ENCODE data around the gene SH3PXD2B.

Gene SH3PXD2B

GRCh38 chr5:172438319-172438668, 16.0 kb downstream of the SH3PXD2B start:
- no peak overlapping the region for H3K4me3 ChIP-seq (replicated peaks; ENCODE audit: low read depth, low read length)
- TF ChIP-seq, protein P1, sequence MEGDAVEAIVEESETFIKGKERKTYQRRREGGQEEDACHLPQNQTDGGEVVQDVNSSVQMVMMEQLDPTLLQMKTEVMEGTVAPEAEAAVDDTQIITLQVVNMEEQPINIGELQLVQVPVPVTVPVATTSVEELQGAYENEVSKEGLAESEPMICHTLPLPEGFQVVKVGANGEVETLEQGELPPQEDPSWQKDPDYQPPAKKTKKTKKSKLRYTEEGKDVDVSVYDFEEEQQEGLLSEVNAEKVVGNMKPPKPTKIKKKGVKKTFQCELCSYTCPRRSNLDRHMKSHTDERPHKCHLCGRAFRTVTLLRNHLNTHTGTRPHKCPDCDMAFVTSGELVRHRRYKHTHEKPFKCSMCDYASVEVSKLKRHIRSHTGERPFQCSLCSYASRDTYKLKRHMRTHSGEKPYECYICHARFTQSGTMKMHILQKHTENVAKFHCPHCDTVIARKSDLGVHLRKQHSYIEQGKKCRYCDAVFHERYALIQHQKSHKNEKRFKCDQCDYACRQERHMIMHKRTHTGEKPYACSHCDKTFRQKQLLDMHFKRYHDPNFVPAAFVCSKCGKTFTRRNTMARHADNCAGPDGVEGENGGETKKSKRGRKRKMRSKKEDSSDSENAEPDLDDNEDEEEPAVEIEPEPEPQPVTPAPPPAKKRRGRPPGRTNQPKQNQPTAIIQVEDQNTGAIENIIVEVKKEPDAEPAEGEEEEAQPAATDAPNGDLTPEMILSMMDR (IDR thresholded peaks at IDR 0.05; ENCODE audit: low read length, missing control alignments): no peak
- DNase-seq (ENCODE audit: low read depth): no peak

DNA sequence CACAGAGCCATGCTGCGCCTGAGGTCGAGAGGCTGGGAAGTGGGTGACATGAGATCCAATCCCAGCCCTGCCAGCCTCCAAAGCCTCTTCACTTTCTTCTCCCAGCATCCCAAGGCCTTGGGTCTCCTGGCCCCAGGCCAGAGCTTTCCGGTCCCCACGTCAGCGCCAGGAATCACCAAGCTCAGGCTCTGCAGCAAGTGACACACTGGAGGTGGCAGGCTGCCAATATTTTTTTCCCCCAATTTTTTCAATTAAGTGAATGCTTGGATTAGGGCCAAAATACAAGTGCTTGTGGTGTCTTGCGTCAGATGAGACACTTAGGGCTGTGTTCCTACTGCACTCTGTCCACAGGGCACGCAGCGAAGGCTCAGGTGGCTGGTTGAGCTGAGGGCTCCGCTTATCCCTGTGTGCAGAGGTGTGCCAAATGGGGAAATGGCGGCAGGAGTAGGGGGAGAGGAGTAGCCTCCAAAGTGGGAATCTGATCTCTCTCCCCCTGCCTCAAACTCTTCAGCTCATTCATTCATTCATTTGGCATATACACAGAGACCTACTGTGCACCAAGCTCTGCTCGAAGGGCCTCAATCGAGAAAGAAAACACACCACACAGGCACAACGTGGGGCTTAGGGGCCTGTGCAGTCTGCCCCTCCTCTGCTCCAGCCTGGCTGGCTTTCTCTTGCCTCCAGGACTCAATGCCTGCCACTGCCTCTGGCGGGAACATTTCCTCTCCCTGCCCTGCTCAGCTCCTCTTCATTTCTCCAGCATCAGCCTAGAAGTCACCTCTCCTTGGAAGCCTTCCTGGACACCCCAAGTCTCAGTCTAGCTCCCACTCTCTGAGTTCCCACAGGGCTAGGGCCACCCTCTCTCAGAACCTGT, 16.6 kb downstream of the SH3PXD2B start:
- H3K4me3 ChIP-seq (replicated peaks; ENCODE audit: low read depth, low read length): no peak overlapping the region
- TF ChIP-seq, protein P1 (IDR thresholded peaks at IDR 0.05; ENCODE audit: low read length, missing control alignments): no peak
- DNase-seq (ENCODE audit: low read depth): peak; percentile 97

- no peak overlapping the region for H3K4me3 ChIP-seq (replicated peaks; ENCODE audit: low read depth, low read length)
- no peak for DNase-seq (ENCODE audit: low read depth)
- TF ChIP-seq, protein P1 (IDR thresholded peaks at IDR 0.05; ENCODE audit: low read length, missing control alignments): no peak
Measured at GRCh38 chr5:172436879-172437369, 17.4 kb downstream of the SH3PXD2B start.

DNA sequence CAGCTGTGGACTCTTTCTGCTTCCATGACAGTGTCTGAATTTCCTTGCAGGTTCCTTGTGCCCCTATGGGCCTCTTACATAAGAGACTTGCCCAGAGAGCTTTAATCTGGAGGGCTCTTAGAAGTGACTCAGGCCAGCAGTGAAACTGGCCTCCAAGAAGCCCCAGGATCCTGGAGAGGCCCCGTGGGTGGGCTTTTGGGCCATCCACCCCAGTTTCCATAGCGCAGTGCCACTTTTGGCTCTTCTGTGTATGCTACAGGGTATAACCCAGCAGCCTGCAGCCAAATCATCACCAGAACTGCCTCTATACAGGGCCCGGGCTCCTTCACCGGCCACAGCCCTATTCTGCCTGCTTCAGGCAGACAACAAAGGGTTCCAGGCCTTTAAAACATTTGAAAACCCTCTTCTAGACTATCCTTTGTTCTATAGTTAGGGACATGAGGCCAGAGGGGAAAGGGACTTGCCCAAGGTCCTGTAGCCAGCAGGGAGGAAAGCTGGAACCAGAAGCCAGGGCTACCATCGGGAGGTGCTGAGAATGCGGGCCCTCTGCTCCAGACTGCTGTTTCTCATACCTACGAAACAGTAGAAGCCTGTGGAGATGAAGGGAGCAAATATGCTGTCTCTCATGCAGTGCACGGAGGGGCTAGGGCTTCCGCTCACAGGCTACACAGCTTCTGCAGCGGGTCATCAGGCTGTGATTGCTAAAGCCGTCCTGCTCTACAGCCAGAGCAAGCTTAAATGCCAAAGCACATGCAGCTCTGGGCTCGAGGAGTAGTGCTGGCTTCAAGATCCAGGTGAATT, 18.0 kb downstream of the SH3PXD2B start:
- DNase-seq (ENCODE audit: low read depth): no peak
- TF ChIP-seq, protein P1 (IDR thresholded peaks at IDR 0.05; ENCODE audit: low read length, missing control alignments): no peak
- no peak overlapping the region for H3K4me3 ChIP-seq (replicated peaks; ENCODE audit: low read depth, low read length)

DNA sequence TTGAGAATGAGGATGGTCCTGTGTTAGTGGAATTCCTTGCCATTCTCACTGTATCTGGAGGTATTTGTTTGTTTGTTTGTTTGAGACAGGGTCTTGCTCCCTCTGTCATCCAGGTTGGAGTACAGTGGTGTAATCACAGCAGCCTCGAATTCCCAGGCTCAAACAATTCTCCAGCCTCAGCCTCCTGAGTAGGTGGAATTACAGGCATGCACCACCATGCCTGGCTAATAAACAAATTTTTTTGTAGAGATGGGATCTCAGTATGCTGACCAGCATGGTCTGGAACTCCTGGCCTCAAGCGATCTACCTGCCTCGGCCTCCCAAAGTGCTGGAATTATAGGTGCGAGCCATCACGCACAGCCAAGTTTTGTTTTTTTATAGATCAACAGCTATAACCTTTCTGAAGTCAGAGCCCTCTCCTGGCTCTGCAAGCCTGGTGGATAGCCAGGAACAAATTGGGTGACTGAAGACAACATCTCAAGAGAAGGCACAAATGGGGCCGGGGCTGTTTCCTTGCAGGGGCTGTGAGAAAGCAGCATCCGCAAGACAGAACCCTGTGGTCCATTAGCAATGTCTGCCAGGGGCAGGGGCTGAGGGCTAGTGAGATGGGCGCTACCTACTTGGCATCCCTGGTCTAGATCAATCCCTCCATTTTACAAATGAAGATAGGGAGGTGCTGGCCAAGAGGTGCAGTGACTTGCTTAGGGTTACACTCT, 18.8 kb downstream of the SH3PXD2B start:
- no peak for DNase-seq (ENCODE audit: low read depth)
- H3K4me3 ChIP-seq (replicated peaks; ENCODE audit: low read depth, low read length): no peak overlapping the region
- TF ChIP-seq, protein P1 (IDR thresholded peaks at IDR 0.05; ENCODE audit: low read length, missing control alignments): no peak

- no peak overlapping the region for H3K4me3 ChIP-seq (replicated peaks; ENCODE audit: low read depth, low read length)
- TF ChIP-seq, protein P1 (IDR thresholded peaks at IDR 0.05; ENCODE audit: low read length, missing control alignments): no peak
- no peak for DNase-seq (ENCODE audit: low read depth)
Measured at GRCh38 chr5:172434251-172434650, 20.1 kb downstream of the SH3PXD2B start.
